ENCODE measurements around the gene FAM72A.
"Not testable (repeated sequence)": the region's sequence is repeated elsewhere in the genome, so short reads cannot be mapped to it uniquely, and the experiment has no call there.

FAM72A gene

GRCh38 chr1:206182368-206183317 lies 20.0 kb downstream of the FAM72A start:
- not testable (repeated sequence) for H3K4me3 Mint-ChIP-seq, H3K4me1 Mint-ChIP-seq, H3K36me3 Mint-ChIP-seq, H3K9me3 Mint-ChIP-seq, H3K27me3 Mint-ChIP-seq, H3K27ac Mint-ChIP-seq

DNA sequence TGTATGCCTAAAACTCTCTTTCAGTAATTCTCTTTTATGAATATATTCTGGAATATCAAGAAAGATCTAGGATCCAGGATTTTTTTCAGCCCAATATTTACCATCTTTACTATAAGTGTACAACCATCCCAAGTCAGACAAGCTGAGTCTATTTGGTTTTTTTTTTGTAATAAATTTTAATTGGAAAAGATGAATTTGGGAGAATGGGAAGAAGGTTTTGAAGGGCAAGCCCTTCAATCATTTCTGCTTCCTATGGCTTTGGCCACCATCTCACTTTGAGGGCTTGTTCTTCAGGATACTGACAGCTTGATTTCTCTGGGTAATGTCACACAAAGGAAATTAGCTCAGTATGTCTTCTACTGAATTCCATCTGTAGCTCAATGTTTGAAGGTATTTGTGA lies 23.0 kb downstream of the FAM72A start:
- not testable (repeated sequence) for H3K27ac Mint-ChIP-seq, H3K4me3 Mint-ChIP-seq

DNA sequence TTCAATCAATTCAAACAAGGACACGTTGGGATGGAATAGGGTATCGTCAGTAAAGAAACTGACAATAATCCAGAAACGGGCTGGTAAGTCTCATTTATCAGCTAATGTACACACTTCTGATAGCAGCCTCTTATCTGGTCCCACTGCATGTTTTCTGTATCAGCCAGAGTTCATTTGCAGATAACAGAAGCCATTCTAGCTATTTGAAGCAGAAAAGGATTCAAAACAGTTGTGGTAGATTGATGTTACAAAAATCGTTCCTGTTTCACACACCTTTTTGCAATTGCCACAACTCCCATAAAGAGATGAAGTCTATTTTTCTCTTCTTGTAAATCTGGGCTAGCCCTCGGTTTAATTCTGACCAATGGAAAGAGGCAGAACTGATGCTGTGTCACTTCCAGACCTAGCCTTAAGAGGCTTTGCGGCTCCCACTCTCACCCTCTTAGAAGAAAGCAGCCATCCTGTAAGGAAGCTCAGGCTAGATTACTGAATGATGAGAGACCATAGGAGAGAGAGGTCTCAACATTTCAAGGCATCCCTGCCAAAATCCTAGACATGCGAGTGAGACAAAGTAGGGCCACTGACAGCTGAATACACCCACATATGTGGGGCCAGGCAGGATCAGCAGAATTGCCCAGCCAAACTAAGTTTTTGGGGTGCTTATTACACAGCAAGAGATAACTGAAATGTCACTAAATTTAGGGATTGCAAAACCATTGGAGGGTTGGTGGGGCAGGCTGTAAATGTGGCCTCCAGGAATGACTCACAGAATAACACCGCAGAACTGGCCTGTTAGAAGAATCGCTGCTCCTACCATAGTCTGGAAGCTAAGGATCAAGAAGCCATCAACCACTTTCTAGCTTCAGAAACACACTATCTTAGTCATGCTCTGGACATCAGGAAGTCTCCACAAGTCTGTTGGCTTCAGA lies 24.3 kb downstream of the FAM72A start:
- H3K9me3 Mint-ChIP-seq, H3K36me3 Mint-ChIP-seq, H3K27me3 Mint-ChIP-seq, H3K4me1 Mint-ChIP-seq, H3K4me3 Mint-ChIP-seq, H3K27ac Mint-ChIP-seq: not testable (repeated sequence)

More for the DNA sequence above, 23.0 kb downstream of the FAM72A start:
- H3K27me3 Mint-ChIP-seq, H3K36me3 Mint-ChIP-seq, H3K4me1 Mint-ChIP-seq, H3K9me3 Mint-ChIP-seq: not testable (repeated sequence)

DNA sequence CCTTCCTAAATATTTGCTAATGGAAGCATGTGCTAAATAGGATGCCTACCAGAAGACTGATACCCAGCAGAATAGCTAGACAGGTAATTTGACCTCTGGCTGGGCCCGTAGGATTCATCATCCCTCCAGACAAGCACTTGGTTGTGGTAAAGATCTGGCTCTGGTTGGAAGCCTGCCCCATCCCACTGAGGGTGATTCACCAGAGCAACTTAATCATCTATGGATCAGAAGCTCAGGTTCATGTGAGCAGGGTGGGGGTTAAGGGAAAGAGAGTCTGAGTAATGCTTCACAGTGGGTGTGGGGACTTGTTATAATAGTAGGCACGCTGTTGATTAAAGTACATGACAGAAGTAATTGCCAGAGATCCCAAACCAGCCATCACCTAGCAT lies 26.5 kb downstream of the FAM72A start:
- not testable (repeated sequence) for H3K4me3 Mint-ChIP-seq, H3K27me3 Mint-ChIP-seq, H3K4me1 Mint-ChIP-seq, H3K27ac Mint-ChIP-seq, H3K36me3 Mint-ChIP-seq, H3K9me3 Mint-ChIP-seq

- not testable (repeated sequence) for H3K4me1 Mint-ChIP-seq, H3K36me3 Mint-ChIP-seq, H3K27ac Mint-ChIP-seq, H3K4me3 Mint-ChIP-seq, H3K27me3 Mint-ChIP-seq, H3K9me3 Mint-ChIP-seq
Measured at GRCh38 chr1:206175459-206176113, 27.1 kb downstream of the FAM72A start.

DNA sequence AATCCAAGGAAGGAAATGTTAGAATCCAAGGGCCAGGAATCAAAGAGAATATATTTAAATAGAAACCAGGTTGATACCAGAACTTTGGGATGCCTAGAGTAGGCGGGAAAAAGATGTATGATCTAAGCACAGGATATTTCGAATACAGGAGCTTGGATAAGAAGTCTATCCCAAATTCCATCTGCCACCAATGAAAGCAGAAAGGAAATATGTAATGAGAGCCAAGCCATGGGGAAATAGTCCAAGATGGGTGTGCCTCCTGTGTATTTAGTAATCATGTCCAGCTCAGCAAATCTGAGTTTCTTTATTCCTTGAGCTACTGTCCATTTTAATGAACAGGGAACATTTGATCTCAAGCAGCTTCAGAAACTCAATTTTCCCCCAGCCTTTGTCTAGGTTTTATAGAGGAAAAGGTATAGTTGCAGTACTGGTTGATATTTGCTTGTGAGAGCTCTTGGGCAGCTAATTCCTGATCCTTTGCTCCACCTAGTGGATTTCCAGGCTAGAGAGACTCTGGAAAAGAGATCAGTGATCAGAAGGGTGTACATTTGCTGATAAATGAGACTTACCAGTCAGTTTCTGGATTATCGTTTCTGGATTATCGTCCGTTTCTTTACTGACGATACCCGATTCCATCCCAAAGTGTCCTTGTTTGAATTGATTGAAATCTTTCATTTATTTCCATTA lies 28.3 kb downstream of the FAM72A start:
- not testable (repeated sequence) for H3K4me3 Mint-ChIP-seq, H3K4me1 Mint-ChIP-seq, H3K27me3 Mint-ChIP-seq, H3K36me3 Mint-ChIP-seq, H3K9me3 Mint-ChIP-seq, H3K27ac Mint-ChIP-seq

DNA sequence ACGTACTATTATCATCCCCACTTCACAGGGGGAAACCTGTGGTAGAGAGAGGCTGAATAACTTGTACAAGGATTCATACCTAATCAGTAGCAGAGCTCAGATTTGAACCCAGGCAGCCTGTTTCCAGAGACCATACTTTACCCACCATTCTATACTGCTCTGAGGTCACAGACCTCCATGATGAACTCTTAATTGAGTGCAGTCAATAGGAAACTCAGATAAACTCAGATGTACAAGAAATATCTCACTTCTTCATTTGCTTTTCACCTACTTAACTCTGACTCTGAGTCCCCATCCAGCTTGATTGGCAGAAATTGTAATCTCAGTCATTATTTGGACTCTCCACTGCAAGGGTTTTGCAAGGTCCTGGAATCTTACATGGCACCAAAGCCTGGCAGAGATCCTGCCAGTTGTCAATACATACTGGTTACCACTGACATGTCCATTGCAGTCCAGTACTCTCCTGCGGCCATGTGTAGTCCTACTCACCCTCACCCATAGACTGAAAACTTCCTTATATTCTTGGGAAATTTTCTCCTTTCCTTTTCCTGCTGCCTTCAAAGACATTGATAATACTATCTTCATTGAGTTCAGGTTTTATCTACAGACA lies 29.4 kb downstream of the FAM72A start:
- not testable (repeated sequence) for H3K4me1 Mint-ChIP-seq, H3K36me3 Mint-ChIP-seq, H3K4me3 Mint-ChIP-seq, H3K9me3 Mint-ChIP-seq, H3K27me3 Mint-ChIP-seq, H3K27ac Mint-ChIP-seq

GRCh38 chr1:206169794-206170193 lies 32.8 kb downstream of the FAM72A start:
- H3K4me3 Mint-ChIP-seq, H3K36me3 Mint-ChIP-seq, H3K27me3 Mint-ChIP-seq, H3K27ac Mint-ChIP-seq, H3K9me3 Mint-ChIP-seq, H3K4me1 Mint-ChIP-seq: not testable (repeated sequence)

GRCh38 chr1:206167350-206168029 lies 35.1 kb downstream of the FAM72A start:
- H3K27ac Mint-ChIP-seq, H3K36me3 Mint-ChIP-seq, H3K27me3 Mint-ChIP-seq, H3K9me3 Mint-ChIP-seq, H3K4me1 Mint-ChIP-seq, H3K4me3 Mint-ChIP-seq: not testable (repeated sequence)

- peaks cover 5% of the 10 kb centered on the region for H3K27me3 Mint-ChIP-seq
- H3K27ac Mint-ChIP-seq: no peak overlapping the region
- peaks cover 3% of the 10 kb centered on the region for H3K4me1 Mint-ChIP-seq
- no peak overlapping the region for H3K4me3 Mint-ChIP-seq
- H3K9me3 Mint-ChIP-seq: no peaks in the 10 kb centered on the region
- no peaks in the 10 kb centered on the region for H3K36me3 Mint-ChIP-seq
Measured at GRCh38 chr1:206145771-206146290, 56.8 kb downstream of the FAM72A start.

DNA sequence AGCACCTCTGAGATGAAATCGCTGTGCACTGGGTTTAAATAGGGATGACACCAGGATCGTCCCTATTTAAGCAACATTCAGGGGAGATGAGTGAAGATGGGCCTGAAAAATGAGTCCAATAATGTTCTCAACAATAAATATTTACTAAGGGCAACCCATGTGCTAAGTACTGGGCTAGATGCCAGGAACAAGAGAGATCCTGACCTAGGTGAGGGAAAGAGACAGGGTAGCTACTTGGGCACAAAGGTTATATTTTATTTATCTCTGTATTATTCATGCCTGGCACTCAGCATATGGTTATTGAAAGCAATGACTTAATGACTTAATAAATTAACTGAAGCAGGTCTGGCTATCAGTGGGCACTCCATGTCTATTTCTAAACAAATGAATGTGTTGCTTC lies 58.0 kb downstream of the FAM72A start:
- Mint-ChIP-seq H3K4me3 (no peak overlapping the region), H3K9me3 (no peaks in the 10 kb centered on the region), H3K36me3 (peaks cover 1% of the 10 kb centered on the region), H3K27ac (no peak overlapping the region), H3K4me1 (peaks cover 3% of the 10 kb centered on the region), H3K27me3 (peaks cover 14% of the 10 kb centered on the region)

DNA sequence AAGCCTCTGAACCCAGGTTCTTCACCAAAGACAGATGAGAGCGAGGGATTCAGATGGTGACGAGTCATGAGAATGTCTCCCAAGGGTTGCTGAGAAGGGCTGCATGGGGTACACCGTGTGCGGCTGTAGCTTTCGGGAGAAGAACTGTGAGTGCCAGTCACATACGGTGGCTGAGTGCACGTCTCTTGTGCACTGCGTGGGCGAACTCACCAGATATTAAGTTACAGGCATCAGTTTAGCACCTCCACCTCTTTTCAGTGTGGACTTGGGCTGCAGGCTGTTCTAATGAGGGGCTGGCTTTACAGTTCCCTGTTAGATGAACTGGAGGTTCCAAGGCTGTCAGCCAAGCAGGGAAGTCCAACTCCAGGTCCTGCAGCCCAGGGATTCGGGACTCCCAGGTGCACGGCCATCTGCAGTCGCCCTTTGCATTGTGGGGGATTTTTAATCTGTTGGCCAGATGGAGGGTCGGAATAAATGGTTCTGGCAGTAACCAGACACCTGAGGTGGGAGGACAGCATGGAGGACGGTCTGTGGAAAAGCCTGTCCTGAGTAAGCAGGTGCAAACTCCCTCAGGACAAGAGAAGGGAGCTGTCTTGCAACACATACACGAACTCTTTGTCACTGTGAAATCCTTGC lies 59.0 kb downstream of the FAM72A start:
- Mint-ChIP-seq H3K4me1 (peaks cover 3% of the 10 kb centered on the region), H3K36me3 (peaks cover 1% of the 10 kb centered on the region), H3K9me3 (no peaks in the 10 kb centered on the region), H3K27ac (no peak overlapping the region), H3K4me3 (no peak overlapping the region), H3K27me3 (peaks cover 19% of the 10 kb centered on the region)

DNA sequence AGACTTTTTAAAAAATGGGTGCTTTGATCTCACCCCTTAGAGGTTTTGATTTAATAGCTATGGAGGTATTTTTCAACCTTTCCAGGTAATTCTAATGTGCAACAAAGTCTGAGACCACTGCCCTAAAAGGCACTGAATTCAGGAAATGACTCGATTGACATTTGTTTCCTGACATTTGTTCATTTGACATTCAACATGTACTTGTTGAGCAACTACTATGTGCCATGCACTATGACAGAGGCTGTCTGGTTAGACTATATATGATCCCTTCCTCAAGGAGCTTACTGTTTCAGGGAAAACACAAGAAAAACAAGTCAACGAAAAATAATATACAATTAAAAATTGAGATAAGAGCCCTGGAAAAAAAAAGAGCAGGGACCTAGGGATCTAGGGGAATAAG lies 59.9 kb downstream of the FAM72A start:
- Mint-ChIP-seq H3K36me3 (peaks cover 1% of the 10 kb centered on the region), H3K9me3 (no peaks in the 10 kb centered on the region), H3K4me1 (peaks cover 3% of the 10 kb centered on the region), H3K4me3 (no peak overlapping the region), H3K27ac (no peak overlapping the region), H3K27me3 (peaks cover 19% of the 10 kb centered on the region)

DNA sequence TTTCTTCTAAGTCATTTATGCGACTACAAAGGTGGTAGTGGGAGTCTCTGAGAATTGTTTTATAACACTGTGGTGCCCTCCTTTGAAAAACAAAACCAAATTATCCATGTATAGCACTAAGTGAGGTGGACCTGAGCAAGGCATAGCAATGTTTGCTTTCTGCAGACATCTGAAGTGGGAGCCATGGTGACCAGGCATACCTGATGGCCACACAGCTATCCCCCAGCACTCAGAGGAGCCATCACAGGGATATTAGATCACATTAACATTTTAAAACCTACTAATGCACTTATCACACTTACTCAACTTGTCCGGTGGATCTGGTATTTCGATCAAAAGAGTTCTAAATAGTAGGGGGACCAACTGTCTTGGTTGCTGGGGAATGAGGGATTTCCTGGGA lies 60.6 kb downstream of the FAM72A start:
- H3K9me3 Mint-ChIP-seq: no peaks in the 10 kb centered on the region
- H3K36me3 Mint-ChIP-seq: peaks cover 1% of the 10 kb centered on the region
- peaks cover 19% of the 10 kb centered on the region for H3K27me3 Mint-ChIP-seq
- H3K4me3 Mint-ChIP-seq: no peak overlapping the region
- no peak overlapping the region for H3K27ac Mint-ChIP-seq
- peaks cover 3% of the 10 kb centered on the region for H3K4me1 Mint-ChIP-seq
